GM21737 (cell line): ENCODE measurements around the gene LTBR.
"Not testable (repeated sequence)": the region's sequence is repeated elsewhere in the genome, so short reads cannot be mapped to it uniquely, and the experiment has no call there.

Source experiments
- ATAC-seq: cut with Tn5 transposase; IDR thresholded peaks from one replicate; pipeline ENCODE4 v1.9.1; 2021; ENCODE audit warnings: mild to moderate bottlenecking, moderate library complexity; ENCODE audit not compliant: unreplicated experiment

LTBR gene

DNA sequence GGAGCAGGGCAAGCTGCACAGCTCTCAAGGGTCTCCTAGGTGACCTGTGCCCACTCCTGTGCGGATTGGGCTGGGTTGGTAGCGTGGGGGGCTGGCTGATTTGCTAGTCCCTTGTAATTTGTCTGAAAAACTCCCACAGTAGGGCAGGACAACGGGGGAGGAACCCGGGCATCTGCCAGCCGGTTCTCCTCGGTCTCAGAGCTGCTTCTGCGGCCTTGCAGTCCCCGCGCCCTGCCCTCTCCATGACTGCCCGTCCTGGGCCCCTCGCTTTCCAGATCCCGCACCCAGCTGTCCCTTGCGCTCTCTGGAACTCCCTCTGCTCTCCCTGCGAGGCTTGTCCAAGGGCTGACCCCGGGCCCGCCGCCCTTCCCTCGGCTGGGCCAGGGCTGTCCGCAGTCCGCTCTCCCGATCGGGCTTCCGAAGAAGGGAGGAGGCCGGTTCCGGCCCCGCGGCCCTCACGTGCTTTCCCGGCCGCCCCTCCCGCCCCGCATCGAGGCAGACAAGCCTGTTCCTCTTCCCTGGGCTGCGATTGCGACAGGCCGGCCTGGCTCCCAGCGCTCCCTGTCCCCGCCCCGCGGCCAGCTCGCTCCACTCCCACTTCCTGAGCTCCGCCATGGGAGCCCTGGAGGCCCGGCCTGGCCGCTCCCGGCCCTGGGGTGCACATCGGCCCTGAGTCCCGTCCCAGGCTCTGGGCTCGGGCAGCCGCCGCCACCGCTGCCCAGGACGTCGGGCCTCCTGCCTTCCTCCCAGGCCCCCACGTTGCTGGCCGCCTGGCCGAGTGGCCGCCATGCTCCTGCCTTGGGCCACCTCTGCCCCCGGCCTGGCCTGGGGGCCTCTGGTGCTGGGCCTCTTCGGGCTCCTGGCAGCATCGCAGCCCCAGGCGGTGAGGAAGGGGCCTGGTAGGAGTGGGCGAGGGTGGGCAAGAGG, at the start of gene LTBR:
Gene LTBR (plus strand): TSS at position 591 of the 927 bp plus-strand sequence. CDS start 197 bp downstream, at position 788.
- ATAC-seq, result no peak

DNA sequence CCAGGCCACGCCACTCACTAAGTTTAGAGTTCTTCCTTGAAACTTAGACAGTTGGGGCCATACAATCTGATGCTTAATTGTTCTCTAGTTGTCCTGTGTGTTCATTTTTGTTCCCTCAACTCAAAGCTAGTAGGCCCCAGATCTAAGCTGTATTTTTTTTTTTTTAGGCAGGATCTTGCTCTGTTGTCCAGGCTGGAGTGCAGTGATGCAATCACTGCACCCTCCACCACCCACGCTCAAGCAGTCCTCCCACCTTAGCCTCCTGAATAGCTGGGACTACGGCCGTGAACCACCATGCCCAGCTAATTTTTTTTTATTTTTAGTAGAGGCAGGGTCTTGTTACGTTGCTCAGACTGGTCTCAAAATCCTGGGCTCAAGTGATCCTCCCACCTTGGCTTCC, 49.6 kb upstream of the LTBR start:
- ATAC-seq, result no peak

DNA sequence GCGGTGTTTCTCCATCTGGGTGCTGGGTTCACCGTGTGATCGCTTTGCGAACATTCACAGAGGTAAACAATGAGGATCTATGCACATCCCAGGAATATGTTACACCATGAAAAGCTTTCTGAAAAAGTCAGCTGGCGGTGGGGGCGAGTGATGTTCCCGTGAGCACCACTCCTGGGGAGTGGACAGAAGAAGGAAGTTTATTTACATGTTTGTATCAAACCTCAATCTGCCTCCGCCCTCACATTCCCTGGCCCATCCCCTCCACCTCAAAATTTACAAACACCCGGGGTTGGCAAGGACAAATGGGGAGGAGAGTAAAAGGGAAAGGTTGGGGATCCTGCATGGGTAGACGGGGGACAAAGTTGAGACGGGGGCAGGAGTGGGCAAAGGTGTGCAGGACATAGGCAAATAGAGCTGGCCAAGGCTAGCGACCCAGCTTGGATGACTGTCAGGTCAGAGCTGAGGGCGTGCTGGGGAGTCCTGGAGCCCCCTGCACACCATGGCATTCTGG, 49.0 kb upstream of the LTBR start:
- ATAC-seq, result no peak

DNA sequence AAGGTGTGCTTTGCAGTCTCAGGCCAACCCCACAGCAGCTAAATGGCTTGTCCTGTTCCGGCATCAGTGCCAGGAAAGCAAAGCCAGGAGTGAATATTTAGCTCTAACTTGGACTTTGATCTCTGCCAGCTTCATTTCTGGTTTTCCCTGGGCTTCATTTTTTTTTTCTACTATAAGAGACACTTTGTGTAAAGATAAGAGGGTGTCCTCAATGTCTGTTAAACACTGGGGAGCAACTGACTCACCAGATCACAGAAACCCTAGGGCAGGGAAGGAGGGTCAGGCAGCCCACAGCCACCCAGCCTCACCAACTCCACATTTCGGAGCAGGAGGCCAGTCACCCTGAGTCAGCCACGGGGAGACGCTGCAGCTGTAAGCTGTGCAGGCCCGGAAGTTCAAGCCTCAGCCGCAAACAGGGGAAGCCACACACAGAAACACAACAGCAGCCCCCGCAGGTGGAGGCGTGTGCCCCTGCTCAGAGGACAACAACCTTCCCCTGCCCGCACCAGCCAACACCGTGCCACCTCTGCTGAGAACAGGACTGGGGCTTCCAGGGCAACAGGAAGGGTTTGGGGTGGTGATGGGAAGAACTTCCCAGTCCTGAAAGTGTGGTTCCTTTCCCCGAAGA, 48.4 kb upstream of the LTBR start:
- ATAC-seq, result peak; percentile 62

GRCh38 chr12:6336079-6336888, 47.7 kb upstream of the LTBR start:
- ATAC-seq, result no peak

GRCh38 chr12:6336889-6337853, 46.8 kb upstream of the LTBR start:
- ATAC-seq, result no peak

- no peak for ATAC-seq
Observed at GRCh38 chr12:6337958-6338433, 46.0 kb upstream of the LTBR start.

GRCh38 chr12:6338536-6338935, 45.4 kb upstream of the LTBR start:
- ATAC-seq, result not testable (repeated sequence)

- no peak for ATAC-seq
Observed at GRCh38 chr12:6338955-6339354, 45.0 kb upstream of the LTBR start.

- ATAC-seq, result no peak
Observed at GRCh38 chr12:6340032-6340638, 43.8 kb upstream of the LTBR start.

DNA sequence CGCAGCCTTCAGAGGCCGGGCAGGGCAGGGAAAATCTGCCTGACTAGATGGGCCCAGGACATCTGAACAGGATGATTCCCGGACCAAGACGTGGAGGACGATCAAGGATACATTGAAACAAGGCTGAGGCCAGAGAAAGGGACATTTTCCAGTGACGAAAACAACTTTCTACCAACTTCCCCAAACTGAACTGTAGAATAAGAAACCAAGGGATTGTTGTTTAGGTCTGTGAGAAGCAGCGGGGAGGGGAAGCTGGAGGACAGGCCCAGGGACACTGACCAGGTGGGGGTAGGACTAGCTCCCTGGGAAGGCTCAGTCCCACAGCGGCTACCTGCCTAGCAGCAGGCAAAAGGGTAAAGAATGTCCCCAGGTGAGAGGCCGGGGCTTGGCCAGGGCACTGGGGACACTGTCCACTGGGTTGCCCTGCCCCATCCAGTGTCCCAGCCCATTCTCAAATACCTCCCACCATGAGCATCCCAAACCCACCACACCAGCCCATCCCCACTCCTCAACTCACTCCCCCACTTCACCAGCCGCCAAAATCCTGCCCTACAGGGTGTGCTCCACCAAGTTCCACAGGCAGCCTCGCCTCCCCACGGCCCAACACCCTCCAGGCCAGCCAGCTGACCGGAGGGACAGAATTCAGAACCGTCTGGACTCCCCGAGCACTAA, 43.1 kb upstream of the LTBR start:
- ATAC-seq, result no peak

DNA sequence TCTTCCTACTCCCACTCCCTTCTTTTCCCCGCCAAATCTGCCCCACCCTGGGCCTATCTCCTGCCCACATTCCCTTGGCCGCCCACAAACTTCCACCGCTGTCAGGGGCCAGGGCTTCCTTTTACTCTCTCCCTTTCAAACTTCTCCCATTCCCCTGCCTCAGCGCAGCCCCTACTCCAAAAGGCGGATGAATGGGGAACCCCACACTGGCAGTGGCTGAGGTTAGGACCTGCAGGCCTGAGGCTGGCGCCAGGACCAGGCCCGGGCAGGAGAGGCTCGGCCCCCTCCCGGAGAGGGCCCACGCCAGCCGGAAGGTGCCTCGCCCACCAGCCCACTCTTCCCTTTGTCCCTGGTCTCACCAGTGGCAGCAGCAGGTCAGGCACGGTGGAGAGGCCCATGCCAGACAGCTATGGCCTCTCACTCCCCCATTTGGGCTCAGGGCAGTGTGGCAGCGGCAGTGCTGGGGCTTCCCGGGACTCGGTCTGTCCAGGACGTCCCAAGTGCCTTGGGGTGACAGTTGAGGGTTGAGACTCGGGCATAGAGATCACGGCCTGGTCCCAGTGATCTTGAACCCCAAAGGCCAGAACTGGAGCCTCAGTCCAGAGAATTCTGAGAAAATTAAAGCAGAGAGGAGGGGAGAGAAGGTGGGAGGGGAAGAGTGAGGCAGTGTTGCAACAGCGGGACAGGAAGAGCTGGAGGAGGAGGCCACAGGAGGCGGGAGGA, 42.4 kb upstream of the LTBR start, which contains the start of gene TNFRSF1A:
Gene TNFRSF1A (minus strand): TSS at position 660 of the 723 bp plus-strand sequence. CDS start 262 bp downstream, at position 398.
- ATAC-seq, result no peak

GRCh38 chr12:6342140-6342889, 41.6 kb upstream of the LTBR start:
- ATAC-seq, result no peak

DNA sequence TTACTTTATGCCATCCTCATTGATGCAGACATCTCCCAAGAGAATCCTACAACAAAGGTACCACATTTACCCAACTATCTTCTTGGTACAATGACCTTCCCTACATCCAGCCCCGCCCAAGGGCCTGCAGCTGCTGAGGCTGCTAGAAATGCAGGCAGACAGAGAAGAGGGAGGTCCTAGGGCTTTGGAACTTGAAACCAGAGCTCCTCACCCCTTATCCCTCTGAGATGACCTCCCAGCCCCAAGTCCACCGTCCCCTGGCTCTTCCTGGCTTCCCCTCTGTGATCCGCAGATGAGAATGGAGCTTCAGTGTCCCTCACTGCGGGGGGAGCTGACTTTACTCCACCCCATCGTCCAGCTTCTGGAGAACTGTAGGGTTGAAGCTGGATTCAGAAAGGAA, 40.4 kb upstream of the LTBR start:
- no peak for ATAC-seq

- not testable (repeated sequence) for ATAC-seq
Observed at GRCh38 chr12:6344101-6344660, 39.8 kb upstream of the LTBR start.

DNA sequence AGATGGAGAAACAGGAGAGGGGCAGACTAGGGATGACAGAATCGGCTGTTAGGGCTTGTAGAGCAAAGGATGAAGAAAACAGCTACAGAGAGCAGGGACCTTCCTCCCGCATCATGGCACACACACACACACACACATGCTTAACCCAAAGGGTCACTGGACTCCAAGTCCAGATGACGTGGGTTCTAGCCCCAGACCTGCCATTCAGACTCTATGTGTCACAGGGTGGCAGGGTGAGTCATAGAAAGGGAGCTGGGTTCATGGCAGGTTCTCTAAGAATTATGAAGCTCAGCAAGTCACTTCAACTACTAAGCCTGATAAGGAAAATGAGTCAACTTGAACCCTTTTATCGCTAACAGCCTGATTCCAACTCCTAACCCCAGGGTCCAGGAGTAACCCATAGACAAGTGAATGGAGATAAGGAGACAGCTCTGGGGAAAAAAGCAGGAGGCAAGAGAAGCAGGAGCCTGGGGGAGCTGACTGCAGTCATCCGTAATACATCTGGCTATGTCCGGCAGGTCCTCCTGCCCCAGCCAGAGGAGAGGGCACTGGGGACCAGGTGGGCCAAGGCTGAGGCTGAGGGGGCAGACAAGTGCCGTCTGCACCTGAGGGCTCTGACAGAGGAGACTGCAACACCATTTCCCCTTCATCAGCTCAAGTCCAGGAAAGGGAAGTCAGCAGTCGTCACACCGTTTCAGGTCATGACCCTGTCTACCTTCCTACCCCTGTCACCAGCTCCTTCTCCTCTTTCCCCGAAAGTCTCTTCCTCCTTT, 38.5 kb upstream of the LTBR start:
- no peak for ATAC-seq
